Nephron progenitor cell (in vitro differentiated cells): Measurements from ENCODE around the gene DAAM2.
A peak's percentile ranks its signal among the peaks of the same experiment; 100 is the strongest.

Experiments
- DNase-seq: peaks from one replicate; pipeline ENCODE4 v3.0.0; 2021
- H3K27ac Mint-ChIP-seq: 2 replicates; pipeline ENCODE4 v1.8.0; 2021; ENCODE audit warnings: mild to moderate bottlenecking, moderate library complexity, mixed read lengths
- H3K27me3 Mint-ChIP-seq: 2 replicates; pipeline ENCODE4 v1.8.0; 2021; ENCODE audit warnings: mild to moderate bottlenecking, low read depth, mixed read lengths; ENCODE audit not compliant: poor library complexity
- H3K36me3 Mint-ChIP-seq: 2 replicates; pipeline ENCODE4 v1.8.0; 2021; ENCODE audit warnings: low read depth, mixed read lengths
- H3K4me1 Mint-ChIP-seq: 2 replicates; pipeline ENCODE4 v1.8.0; 2021; ENCODE audit warnings: mixed read lengths
- H3K4me3 Mint-ChIP-seq: 2 replicates; pipeline ENCODE4 v1.8.0; 2021; ENCODE audit warnings: mild to moderate bottlenecking, moderate library complexity, mixed read lengths
- H3K9me3 Mint-ChIP-seq: 2 replicates; pipeline ENCODE4 v1.8.0; 2021; ENCODE audit warnings: mild to moderate bottlenecking, moderate library complexity, mixed read lengths
- CTCF ChIP-seq: fragments of 200-600 bp; sonication (generic); IDR thresholded peaks from 2 replicates; pipeline ENCODE4 v1.5.0; 2021; ENCODE audit warnings: antibody characterized with exemption

Gene DAAM2

GRCh38 chr6:39800034-39801032 is 8.2 kb downstream of the DAAM2 start:
- Mint-ChIP-seq H3K27me3 (peaks cover 8% of the 10 kb centered on the region), H3K9me3 (no peaks in the 10 kb centered on the region), H3K27ac (no peak overlapping the region), H3K4me3 (no peak overlapping the region), H3K4me1 (peaks cover 47% of the 10 kb centered on the region), H3K36me3 (peaks cover 7% of the 10 kb centered on the region)
- DNase-seq = no peak
- TF ChIP-seq CTCF = no peak

GRCh38 chr6:39801456-39802251 is 9.5 kb downstream of the DAAM2 start:
- DNase-seq = no peak
- no peak for TF ChIP-seq CTCF
- Mint-ChIP-seq H3K27me3 (peaks cover 8% of the 10 kb centered on the region), H3K36me3 (no peaks in the 10 kb centered on the region), H3K4me3 (no peak overlapping the region), H3K4me1 (peaks cover 36% of the 10 kb centered on the region), H3K27ac (peak overlapping the region; percentile 45), H3K9me3 (no peaks in the 10 kb centered on the region)

GRCh38 chr6:39803872-39804271 is 11.7 kb downstream of the DAAM2 start:
- TF ChIP-seq CTCF = no peak
- Mint-ChIP-seq H3K4me1 (peaks cover 46% of the 10 kb centered on the region), H3K36me3 (no peaks in the 10 kb centered on the region), H3K9me3 (no peaks in the 10 kb centered on the region), H3K27me3 (peaks cover 8% of the 10 kb centered on the region), H3K4me3 (no peak overlapping the region), H3K27ac (no peak overlapping the region)
- DNase-seq = no peak

- H3K9me3 Mint-ChIP-seq = no peaks in the 10 kb centered on the region
- no peak for DNase-seq
- no peak overlapping the region for H3K4me3 Mint-ChIP-seq
- H3K27me3 Mint-ChIP-seq = peaks cover 8% of the 10 kb centered on the region
- H3K4me1 Mint-ChIP-seq = peaks cover 53% of the 10 kb centered on the region
- H3K27ac Mint-ChIP-seq = no peak overlapping the region
- H3K36me3 Mint-ChIP-seq = no peaks in the 10 kb centered on the region
- TF ChIP-seq CTCF = no peak
These were observed 12.4 kb downstream of the DAAM2 start for GRCh38 chr6:39804466-39805065.

GRCh38 chr6:39806278-39806677 is 14.1 kb downstream of the DAAM2 start:
- Mint-ChIP-seq H3K9me3 (no peaks in the 10 kb centered on the region), H3K27me3 (peaks cover 8% of the 10 kb centered on the region), H3K36me3 (no peaks in the 10 kb centered on the region), H3K4me3 (no peak overlapping the region), H3K27ac (no peak overlapping the region), H3K4me1 (peaks cover 65% of the 10 kb centered on the region)
- DNase-seq = no peak
- TF ChIP-seq CTCF = no peak
